Prostate gland (tissue), 2 donors: ENCODE data around the gene PRDX5.

Experiments
- CTCF ChIP-seq, 4 experiments: fragments of 200-600 bp in 2 of 4; fragments of 450-650 bp in 2 of 4; sonication (generic) in 2 of 4; IDR thresholded peaks; 1 replicate in 3 of 4; 2 replicates in 1 of 4; pipeline ENCODE4 v1.5.1; 2016 to 2019; ENCODE audit warnings: antibody characterized with exemption in 4 of 4, mild to moderate bottlenecking in 2 of 4, moderate library complexity in 2 of 4
- POLR2A ChIP-seq: fragments of 450-650 bp; IDR thresholded peaks from one replicate; pipeline ENCODE4 v1.6.1; 2016; ENCODE audit warnings: antibody characterized with exemption, mild to moderate bottlenecking

DNA sequence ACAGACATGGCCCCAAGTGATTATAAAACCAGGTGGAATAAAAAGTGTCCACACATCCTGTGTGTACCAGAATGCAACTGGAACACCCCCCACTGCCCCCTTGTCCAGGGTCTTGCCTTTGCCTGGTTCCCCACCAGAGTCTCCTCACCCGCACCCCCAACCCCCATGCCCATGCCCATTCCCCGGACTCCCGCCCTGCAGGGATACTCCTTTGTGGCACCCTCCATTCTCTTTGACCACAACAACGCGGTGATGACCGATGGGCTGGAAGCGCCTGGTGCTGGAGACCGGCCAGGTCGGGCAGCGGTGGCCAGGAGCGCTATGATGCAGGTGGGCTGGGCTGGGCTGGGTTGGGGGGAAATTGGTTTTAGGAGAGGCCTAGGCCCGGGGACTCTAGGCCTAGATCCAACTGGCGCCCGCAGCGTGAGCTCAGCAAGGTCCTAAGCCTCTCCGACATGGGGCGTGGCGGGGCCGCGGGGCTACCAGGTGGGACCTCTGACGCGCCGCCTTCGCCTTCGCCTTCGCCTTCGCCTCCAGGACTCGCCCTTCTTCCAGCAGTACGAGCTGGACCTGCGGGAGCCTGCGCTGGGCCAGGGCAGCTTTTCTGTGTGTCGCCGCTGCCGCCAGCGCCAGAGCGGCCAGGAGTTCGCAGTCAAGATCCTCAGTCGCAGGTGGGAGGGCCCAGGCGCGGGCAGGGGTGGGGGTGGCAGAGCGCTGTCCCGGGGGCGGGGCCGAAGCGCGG is 50.2 kb downstream of the PRDX5 start:
- TF ChIP-seq POLR2A (no peak), CTCF (IDR thresholded peaks at IDR 0.05) (no peak)
